Measurements from ENCODE around the gene PLA2G2C.

PLA2G2C gene

GRCh38 chr1:20138961-20139550, 47.3 kb downstream of the PLA2G2C start, which contains the start of gene PLA2G2F:
TSS of gene PLA2G2F (plus strand) at chr1:20139323. CDS start at chr1:20139428, 105 bp downstream.
- H3K9me3 ChIP-seq (ENCODE audit: insufficient read depth, low read length), result no peaks in the 10 kb centered on the region
- no peak within 1 kb of the TSS for H3K4me3 ChIP-seq (ENCODE audit: low read length)
- no peaks in the 10 kb centered on the region for H4K20me1 ChIP-seq (ENCODE audit: insufficient read depth, low read length)
- no peaks in the 10 kb centered on the region for H3K36me3 ChIP-seq (replicated peaks; ENCODE audit: low read depth, low read length)
- no peak for TF ChIP-seq EZH2phosphoT487 (IDR thresholded peaks at IDR 0.05; ENCODE audit: low read depth)
- TF ChIP-seq CTCF (IDR thresholded peaks at IDR 0.05; ENCODE audit: low read depth, low read length), result no peak
- H3K27ac ChIP-seq (ENCODE audit: low read length), result no peak within 1 kb of the TSS
- no peak within 1 kb of the TSS for H2AFZ ChIP-seq (ENCODE audit: low read depth, low read length)
- H3K79me2 ChIP-seq (ENCODE audit: low read length), result no peaks in the 10 kb centered on the region
- no peaks in the 10 kb centered on the region for H3K4me1 ChIP-seq (ENCODE audit: low read length)
- no peaks in the 10 kb centered on the region for H3K27me3 ChIP-seq (ENCODE audit: low read depth, low read length)
- H3K9ac ChIP-seq (ENCODE audit: low read length), result no peak within 1 kb of the TSS
- no peak within 1 kb of the TSS for H3K4me2 ChIP-seq (ENCODE audit: low read length)

- H3K27me3 ChIP-seq (ENCODE audit: low read depth, low read length), result no peaks in the 10 kb centered on the region
- H3K27ac ChIP-seq (ENCODE audit: low read length), result no peak overlapping the region
- H3K36me3 ChIP-seq (replicated peaks; ENCODE audit: low read depth, low read length), result no peaks in the 10 kb centered on the region
- H4K20me1 ChIP-seq (ENCODE audit: insufficient read depth, low read length), result no peaks in the 10 kb centered on the region
- no peaks in the 10 kb centered on the region for H3K79me2 ChIP-seq (ENCODE audit: low read length)
- H3K4me1 ChIP-seq (ENCODE audit: low read length), result no peaks in the 10 kb centered on the region
- no peak overlapping the region for H3K4me3 ChIP-seq (ENCODE audit: low read length)
- TF ChIP-seq CTCF (IDR thresholded peaks at IDR 0.05; ENCODE audit: low read depth, low read length), result no peak
- no peak for TF ChIP-seq EZH2phosphoT487 (IDR thresholded peaks at IDR 0.05; ENCODE audit: low read depth)
- no peak overlapping the region for H2AFZ ChIP-seq (ENCODE audit: low read depth, low read length)
- H3K4me2 ChIP-seq (ENCODE audit: low read length), result no peak overlapping the region
- no peaks in the 10 kb centered on the region for H3K9me3 ChIP-seq (ENCODE audit: insufficient read depth, low read length)
- no peak overlapping the region for H3K9ac ChIP-seq (ENCODE audit: low read length)
Measured at GRCh38 chr1:20138346-20138745, 48.0 kb downstream of the PLA2G2C start.

GRCh38 chr1:20137604-20138003, 48.7 kb downstream of the PLA2G2C start:
- Histone ChIP-seq H2AFZ (ENCODE audit: low read depth, low read length) (no peak overlapping the region), H3K4me1 (ENCODE audit: low read length) (no peaks in the 10 kb centered on the region), H3K27ac (ENCODE audit: low read length) (no peak overlapping the region), H3K27me3 (ENCODE audit: low read depth, low read length) (no peaks in the 10 kb centered on the region), H3K4me3 (ENCODE audit: low read length) (no peak overlapping the region), H3K36me3 (replicated peaks; ENCODE audit: low read depth, low read length) (no peaks in the 10 kb centered on the region), H3K9ac (ENCODE audit: low read length) (no peak overlapping the region), H3K4me2 (ENCODE audit: low read length) (no peak overlapping the region), H3K79me2 (ENCODE audit: low read length) (no peaks in the 10 kb centered on the region), H3K9me3 (ENCODE audit: insufficient read depth, low read length) (no peaks in the 10 kb centered on the region), H4K20me1 (ENCODE audit: insufficient read depth, low read length) (no peaks in the 10 kb centered on the region)
- no peak for TF ChIP-seq EZH2phosphoT487 (IDR thresholded peaks at IDR 0.05; ENCODE audit: low read depth)
- TF ChIP-seq CTCF (IDR thresholded peaks at IDR 0.05; ENCODE audit: low read depth, low read length), result no peak

GRCh38 chr1:20137055-20137454, 49.3 kb downstream of the PLA2G2C start:
- TF ChIP-seq CTCF (IDR thresholded peaks at IDR 0.05; ENCODE audit: low read depth, low read length), result no peak
- Histone ChIP-seq H3K79me2 (ENCODE audit: low read length) (no peaks in the 10 kb centered on the region), H2AFZ (ENCODE audit: low read depth, low read length) (no peak overlapping the region), H3K36me3 (replicated peaks; ENCODE audit: low read depth, low read length) (no peaks in the 10 kb centered on the region), H3K4me1 (ENCODE audit: low read length) (no peaks in the 10 kb centered on the region), H4K20me1 (ENCODE audit: insufficient read depth, low read length) (no peaks in the 10 kb centered on the region), H3K4me2 (ENCODE audit: low read length) (no peak overlapping the region), H3K9ac (ENCODE audit: low read length) (no peak overlapping the region), H3K27me3 (ENCODE audit: low read depth, low read length) (no peaks in the 10 kb centered on the region), H3K4me3 (ENCODE audit: low read length) (no peak overlapping the region), H3K27ac (ENCODE audit: low read length) (no peak overlapping the region), H3K9me3 (ENCODE audit: insufficient read depth, low read length) (no peaks in the 10 kb centered on the region)
